ENCODE data around the gene MAP3K14.

Gene MAP3K14

DNA sequence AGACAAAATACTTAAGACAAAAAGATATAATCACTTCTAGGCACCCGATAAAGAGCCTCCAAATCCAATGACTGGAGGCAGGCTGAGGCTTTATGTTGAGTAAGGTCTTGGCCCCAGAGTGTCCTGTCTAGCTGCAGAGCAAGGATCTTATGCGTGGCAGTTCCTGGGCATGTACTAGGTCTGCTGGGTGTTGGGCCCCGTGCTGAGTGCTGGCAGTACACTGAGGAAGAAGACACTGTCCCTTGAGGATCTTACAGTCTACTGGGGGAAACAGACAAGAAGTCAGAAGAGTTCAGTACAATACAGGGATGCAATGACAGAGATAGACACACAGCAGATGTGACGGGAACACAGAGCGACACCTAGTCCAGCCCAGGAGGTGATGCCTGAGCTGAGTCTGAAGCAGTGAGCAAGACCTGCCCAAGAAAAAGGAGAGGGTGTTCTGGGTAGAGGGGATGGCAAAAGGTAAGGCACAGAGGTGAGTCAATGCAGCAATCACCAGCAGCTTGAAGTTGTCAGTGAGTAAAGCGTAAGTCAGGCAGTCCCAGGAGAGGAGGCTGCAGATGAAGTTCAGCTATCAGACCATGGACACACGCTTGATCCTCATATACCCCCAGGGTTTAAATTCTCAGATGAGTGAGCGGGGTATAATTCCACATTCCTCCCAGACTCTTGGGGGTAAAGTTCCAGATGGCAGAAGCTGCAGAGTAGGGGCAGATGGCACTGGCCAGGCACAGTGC is 18.1 kb downstream of the MAP3K14 start:
- no peak for FAIRE-seq

DNA sequence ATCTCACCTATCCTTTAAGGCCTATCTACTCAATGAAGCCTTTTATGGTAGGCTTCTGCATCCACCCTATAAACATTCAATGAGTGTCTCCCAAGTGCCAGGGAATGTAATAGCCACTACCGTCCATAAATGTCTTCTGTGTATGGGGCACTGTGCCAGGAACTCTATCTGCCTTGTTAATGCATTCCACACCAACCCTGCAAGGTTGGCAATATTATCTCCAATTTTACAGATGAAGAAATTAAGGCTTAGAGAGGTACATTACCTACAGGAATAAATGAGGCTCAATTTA is 20.0 kb downstream of the MAP3K14 start:
- FAIRE-seq: no peak

DNA sequence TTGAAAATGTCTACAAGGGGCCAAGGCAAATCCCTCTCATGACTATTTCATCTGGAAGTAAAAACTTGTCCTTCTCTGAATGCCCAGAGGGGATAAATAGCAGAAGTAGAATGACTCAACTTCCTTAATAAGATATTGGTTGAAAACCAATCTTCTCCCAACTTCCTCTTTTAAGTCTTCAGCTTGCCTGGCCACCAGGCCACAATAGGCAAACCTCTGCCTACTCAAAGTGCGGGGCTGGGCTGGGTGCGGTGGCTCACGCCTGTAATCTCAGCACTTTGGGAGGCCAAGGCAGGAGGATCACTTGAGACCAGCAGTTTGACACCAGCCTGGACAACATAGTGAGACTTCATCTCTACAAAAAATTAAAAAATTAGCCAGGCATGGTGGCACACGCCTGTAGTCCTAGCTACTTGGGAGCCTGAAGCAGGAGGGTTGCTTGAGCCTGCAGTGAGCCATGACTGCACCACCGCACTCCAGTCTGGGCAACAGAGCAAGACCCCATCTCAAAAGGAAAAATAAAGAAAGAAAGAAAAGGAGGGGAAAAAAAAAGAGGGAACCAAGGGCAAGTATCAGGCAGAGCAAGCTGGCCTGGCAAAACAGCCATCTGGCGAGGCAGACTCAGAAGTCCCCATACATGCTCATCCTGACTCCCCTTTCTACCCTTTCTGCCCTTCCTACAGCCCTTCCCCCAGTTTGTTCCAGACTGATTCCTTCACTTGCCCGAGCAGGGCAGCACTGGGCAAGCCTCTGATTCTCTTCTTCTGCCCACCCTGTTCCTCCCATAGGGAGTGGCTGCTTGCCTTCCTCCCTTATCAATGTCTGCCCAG is 20.6 kb downstream of the MAP3K14 start:
- FAIRE-seq: no peak

DNA sequence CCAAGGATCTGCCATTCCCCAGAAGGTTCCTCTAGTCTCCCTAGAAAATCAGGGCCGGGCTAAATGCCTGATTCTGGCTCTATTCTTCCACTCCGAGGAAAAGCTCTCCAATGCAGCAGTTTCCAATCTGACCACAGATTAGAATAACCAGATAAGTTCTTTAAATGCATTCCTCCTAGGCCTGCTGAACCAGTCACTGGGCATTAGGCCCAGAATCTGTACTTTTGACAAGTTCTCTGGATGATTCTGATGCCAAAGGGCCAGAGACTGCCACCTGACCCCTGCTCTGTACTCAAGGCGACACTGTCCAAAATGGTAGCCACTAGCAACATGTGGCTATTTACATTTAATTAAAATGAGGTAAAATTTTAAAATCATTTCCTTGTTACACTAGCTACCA is 22.3 kb downstream of the MAP3K14 start:
- FAIRE-seq: peak; percentile 76

DNA sequence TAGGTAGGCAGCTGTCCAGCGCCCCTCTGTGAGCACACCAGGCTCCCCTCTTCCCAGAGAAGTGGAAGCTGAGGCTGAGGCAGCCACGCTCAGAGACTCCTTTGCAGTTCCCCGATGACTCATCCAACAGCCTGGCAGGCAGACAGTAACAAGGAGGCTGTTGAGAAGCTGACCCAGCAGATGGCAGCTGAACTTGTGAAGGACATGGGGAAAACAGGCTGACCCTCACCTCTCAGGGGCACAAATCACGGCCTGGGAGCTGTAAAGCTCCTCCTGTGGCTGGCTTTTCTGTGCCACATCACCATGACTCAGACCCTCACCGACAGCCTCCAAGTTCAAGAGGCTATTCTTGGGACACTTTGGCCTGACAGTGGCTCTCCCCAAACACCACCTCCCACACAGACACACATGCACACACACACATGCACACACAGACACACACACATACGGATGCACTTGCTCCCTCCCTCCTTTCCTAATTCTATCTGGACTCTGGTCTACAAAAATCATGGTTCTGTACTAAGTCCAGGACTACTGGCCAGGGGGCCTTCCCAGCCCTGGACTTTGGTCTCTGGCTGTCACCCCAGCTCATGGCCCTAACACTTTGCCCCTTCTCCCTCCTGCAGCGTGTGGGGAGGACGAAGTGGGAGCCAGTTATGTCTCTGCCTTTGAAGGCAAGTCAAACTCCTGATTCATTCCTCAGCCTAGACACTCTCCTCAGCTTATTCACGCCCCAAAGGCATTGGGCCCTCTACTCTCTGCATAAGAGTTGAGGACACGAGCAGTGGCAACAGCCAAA is 23.2 kb downstream of the MAP3K14 start:
- peak; percentile 9 for FAIRE-seq

DNA sequence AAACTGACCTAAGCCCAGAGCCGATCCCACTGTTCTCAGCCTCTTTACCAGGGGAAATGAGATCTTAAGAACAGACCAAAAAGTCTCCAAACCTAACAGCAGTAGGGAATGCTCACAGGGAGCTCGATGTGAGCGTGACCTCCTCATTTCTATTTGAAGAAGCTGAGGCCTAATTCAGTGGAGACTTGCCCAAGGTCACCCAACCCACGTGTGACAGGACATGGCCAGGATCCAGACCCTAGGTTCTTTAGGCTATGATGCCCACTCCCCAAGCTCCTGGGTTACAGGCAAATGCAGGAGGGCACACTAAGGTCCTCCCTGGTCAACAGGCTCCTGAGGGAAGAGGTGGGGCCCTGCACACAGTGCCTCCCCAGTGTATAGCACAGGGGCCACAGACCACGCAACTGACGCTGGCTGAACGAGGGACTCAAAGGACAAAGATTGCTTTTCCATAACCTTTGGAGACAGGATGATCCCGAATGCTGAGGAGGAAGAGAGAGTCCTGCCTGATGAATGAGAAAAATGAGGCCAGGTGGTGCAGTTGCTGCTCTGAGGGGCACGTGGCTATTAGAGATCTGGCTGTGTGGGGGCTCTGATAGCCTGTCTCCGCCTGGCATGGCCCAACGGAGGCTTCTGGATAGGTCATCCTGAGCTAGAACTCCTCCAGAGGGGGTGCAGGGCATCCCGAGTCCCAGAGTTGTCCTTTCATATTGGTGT is 24.0 kb downstream of the MAP3K14 start:
- FAIRE-seq: no peak

DNA sequence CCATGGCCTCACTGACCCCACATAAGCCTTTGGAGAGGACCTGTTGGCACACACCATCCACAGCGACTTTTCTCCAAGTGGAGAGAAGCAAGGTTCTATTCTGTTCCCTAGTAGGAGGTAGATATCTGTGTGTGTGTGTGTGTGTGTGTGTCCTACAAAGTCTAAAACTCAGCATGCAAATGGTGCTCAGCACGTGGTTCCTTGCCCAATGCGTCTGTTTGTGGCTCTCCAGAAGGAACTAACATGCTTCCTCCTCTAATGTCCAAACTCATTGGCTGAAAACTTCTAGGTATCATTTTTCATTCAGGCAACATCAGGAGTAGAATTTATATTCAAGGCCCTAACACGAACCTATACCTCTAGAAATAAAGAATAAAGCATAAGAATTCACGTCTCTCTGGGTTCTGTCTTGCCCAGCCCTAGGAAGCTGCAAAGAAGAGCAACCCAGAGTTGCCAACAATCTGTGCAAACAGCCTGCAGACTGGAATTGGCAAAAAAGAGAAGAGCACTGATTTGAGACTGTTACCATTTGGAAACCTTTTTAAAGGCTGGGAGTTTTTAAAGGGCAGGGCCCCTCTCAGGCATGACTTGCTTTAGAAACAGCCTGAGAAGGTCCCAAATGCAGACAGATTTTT is 25.5 kb downstream of the MAP3K14 start:
- FAIRE-seq: no peak

DNA sequence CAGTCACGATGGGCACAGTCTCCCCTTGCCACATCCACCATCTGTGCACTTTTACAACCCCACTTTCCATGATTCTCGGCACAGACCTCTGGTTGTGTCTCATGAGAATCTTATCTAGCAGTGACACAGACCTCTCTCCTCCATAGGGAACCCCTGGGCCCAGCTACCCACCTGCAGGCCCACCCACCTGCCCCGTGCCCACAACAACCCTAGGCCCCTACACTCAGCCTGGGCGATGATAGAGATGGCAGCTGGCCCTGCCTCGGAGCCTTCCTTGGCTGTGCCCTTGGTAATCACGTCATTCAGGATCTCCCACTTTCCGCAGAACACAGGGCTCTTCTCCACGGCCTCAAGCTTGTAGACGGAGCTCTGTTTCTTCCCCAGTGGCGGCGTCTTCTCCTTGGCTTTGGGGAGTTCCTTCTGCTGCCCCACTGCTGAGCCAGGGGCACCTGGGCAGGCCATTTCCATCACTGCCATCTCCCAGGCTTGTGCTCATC is 26.5 kb downstream of the MAP3K14 start:
- no peak for FAIRE-seq

DNA sequence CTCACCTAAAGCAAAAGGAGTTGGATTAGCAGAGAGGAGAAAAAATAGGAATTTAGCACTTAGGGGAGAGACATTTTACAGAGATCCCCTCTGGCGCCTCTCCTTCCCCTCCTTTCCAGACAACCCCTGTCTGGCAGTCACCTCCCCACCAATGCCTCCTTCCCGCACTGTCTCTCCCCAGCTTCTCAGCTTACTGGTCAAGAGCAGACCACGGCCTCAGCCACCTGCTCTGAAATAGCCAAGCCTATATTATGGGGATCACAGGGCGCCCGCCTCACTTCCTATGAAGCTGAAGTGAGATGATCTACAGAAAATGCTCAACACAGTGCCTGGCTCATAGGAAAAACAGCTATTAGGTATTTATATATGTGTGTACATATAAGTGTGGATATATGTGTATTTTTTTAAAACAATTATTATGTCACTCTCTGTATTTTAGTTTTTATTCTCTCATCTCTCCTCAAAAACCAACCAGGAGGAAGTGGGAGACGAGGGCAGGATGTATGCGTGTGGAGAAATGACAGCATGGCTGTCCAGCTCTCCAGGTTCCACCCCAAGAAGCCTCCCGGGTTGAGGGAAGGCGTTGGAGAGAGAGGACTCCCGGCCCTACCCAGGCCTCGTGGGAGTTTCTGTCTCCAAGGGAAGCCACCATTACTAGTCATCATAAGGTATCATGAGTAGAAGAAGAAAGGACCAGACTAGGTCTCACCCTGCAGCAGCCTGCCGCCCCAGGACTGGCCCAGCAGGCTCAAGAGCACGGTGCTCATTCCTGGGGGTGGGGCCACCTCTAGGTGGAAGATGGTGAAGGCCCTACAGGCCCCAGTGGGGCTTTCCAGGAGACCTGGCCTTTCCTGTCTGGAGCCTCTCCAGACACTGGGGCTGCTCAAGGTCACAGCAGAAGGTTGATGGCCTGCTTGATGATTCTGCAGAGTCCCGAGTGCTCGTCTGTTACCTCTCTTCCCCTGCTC is 27.2 kb downstream of the MAP3K14 start:
- no peak for FAIRE-seq

DNA sequence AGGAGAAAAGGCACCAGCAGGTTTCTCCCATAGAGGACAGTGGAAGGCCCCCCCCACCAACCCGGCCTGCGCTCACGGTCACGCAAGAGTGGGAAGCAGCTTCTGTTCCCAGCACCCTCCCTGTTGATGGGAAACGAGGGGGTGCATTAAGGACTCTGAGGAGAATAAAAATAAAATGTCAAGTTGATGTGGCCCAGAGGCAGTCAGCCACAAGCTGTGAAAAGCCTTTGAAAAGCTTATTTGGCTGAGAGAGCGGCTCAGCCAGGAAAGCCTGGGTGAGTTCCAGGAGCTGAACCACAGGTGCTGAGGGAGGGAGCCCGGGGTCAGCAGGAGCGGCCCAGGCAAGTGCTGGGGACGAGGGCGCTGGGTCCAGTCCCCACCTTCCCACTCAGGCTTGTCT is 28.0 kb downstream of the MAP3K14 start:
- no peak for FAIRE-seq

DNA sequence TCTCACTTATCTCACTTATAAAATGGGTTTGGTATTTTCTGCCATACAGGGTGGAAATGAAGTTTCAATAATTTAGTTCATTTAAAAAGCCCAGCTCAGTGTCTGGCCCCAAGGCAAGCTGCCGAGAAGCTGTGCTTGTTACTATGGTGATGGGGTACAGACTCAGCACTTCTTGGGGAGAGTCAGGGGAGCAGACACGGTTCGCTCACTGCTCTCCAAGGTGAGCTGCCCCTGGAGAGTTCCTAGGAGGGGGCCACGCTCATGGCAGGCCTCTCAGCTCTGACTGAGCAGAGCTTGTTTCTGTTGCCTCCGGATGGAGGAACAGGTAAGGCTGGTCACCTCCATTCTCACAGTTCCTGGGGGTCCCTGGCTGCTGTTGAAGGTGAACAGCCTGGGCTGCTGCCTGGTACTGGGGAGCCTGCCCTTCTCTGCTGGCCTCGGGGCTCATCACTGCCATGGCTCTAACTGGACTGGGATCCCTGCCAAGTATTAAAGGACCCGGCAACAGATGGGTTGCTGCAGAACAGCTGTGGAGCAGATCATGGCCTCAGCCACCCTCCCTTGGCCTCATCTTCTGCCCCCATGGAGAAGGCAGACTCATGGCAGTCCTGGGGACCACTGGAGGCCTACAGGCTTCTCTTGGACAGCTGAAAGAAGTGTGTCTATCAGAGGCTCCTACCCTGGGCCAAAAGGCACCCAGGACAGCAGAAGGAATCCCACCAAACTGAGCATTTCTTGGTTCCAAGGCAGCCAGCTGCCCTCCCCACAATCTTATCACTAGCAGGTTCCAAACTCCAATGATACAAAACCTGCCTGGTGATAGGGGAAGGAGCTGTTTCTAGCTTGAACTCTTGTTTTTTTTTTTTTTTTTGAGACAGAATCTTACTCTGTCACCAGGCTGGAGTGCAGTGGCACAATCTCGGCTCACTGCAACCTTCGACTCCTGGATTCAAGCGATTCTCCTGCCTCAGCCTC is 29.0 kb downstream of the MAP3K14 start:
- no peak for FAIRE-seq

DNA sequence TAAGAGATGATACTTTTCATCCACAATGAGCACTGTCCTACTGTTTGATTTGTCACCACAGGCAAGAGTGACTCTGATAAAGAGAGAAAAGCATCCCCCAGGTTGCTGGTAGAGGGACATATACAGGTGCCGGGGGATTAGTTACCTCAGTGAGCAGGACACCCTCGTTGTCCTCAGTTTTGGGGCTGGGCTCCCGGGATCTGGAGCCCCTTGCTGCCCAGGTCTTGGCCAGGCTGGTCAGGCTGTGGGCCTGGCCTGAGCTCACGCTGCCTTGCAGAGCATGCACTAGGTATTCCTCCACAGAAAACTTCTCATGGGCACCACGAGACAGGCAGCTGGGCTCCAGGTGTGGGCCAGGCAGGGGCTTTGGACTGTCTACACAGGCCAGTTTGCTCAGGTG is 30.5 kb downstream of the MAP3K14 start:
- FAIRE-seq: no peak

DNA sequence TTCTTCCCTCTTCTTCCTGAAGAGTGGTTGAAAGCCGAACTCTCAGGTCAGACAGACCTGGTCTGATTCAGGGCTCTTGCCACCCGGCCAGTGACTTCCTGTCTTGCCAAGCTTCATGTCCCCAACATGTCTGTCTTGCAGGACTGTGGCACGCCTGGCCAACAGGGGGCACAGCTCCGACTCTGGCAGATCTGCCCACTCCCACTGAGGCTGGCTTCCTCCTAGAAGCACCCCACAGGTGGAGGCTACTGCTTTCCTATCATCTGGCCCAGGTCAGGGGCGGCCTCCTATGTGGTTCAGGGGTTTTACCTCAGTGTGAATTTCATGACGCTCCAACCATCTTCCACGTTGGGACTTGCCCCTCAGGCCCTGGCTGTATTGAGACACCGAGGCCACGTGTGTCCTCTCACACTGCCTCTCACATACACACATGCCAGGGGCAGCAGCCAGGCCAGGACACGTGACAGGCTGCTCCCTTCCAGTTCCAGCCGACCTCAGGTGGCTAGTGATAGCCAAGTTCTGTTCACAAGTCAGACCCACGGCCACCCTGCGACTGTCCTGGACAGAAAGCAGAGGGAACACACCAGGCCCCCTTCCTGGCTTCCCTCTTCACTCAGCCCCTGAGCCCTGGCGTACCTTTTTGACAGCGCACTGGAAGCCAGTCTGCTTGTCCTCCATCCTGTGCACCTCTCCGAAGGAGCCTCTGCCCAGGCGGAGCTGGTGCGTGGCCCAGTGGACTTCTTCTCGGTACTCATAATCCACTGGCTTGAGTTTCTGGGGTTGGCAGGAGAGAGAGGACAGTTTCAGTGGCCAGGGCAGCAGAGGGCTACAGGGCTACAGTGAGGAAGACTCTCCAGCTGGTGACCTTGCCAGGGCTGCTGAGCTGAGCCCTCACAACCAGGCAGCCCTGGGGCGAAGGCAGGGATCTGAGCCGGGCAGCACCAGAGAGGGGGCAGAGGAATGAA is 32.4 kb downstream of the MAP3K14 start:
- FAIRE-seq: no peak

DNA sequence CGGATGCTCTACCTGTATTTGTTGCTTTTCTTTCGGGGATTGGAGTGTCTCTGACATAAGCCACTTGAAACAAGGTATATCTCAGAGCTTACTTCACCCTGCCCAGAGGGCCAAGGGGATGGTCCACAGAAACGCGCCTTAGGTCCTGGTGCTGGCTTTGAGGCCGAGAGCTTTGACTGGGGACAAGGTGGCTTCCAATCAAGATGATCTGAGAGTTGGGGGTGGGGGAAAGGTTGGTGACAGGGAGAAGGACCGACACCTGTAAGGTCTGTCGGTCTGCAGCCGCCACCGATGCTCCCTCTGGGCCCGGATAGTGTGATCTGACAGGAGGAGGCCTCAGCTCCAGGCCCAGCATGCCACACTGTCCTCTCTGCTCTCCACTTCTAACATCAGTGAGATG is 33.1 kb downstream of the MAP3K14 start:
- no peak for FAIRE-seq

DNA sequence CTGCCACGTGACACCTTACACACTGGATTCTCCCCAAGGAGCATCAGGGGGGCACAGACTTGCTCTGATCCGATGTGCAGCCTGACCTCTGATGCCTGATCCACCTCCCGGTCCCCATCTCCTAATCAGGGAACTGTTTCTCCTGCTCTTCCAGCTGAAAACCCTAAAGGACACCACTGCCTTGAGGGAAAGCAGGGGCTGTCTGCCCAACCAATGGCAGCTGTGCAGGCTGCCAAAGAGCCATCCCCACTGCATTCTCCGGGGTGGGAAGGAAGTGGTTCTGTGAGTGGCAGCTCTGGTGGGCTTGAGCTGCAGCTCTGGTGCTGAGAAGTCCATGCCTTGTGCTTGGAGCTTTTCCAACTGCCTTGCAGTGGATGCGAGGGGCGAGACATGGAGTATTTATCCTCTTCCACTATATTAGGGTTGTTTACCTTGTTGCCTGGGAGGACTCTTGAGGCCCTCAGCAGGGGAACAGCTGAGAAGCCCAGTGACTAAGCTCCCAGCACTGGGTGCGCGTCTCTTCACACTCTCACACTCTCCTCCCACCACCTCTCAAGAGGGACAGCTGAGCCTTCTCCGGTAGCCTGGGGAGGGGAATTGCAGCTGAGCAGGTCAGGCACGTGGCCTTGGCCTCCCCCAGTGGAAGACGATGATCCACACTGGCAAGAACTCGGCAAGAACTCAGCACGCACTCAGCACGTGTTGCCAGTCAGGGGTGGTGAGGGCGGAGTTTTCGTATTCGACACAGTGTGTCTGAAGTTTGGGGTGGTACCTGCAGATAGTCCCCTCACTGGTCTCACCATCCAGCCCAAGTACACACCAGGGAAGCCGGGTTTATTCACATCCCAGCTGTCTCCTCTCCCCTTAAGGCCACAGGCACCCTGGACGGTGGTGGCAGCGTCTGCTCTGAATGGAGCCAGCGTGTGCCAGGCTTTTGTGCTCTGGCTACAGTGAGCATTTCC is 33.9 kb downstream of the MAP3K14 start:
- FAIRE-seq: peak; percentile 9

DNA sequence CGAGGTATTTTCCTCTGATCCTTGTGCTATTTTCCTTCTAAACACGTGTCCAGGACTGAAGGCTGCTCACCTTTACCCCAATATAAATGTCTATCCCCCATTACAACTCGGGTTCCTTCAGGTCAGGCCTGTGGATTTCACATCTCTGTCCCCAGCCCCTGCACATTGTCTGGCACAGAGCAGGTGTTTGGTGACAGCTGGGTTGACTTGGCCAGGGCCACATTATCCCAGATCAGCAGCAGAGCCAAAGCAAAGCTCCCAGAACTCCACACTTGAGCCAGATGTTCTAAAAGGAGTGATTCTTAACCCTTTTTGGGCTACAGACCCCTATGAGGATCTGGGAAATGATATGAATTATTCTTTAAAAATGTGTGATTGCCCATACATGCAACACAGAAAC is 36.9 kb downstream of the MAP3K14 start:
- FAIRE-seq: no peak

DNA sequence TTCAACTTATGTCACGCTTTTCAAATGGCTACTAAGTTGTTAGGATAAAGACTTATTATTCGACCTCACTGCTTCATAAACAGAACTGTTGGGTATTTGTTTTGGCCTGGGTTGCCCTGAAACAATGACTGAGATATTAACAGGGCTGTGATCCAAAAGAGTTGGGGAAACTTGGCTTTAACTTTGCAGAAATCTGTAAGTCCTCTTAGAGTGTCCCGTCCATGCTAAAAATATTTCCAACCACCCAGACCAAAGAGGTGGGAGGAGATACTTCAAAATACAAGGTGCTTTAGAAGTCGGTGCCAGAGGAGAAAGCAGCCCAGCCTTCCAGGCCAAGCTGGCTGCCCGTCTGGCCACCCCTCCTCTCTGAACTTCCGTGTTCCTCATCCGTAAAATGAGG is 38.8 kb downstream of the MAP3K14 start:
- no peak for FAIRE-seq
